ENCODE results near the gene FARS2. TPM values are rescaled to one million over a fixed set of nuclear protein-coding genes. Genes with fewer than 3 reads are reported as not detected.

The FARS2 gene
- total RNA-seq, 1 donor from 2014 or later = 16.5 TPM

DNA sequence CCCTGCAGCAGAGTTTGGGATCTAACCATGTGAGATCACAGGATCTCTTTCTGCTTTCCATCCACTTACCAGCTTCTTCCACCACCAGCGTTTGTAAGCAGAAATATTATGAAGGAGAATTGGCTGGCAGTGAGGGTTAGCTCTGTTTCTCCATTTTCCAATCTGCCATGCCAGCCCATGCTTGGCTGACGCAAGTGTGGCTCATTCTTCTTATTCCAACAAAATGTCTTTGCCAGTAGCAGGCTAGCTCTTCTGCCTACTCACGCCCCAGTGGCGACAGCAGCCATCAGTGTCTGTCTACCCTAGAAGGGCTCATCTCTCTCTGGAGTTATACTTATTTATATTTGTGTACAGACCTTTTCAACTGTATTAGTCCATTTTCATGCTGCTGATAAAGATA lies 286.2 kb downstream of the FARS2 start:
- peaks cover 0 to 10% of the 10 kb centered on the region in 2 donors for H3K36me3 ChIP-seq
- intact Hi-C loops (cut with DNase I) = no loop called here
- no peaks in the 10 kb centered on the region for H3K4me1 ChIP-seq
- no peaks in the 10 kb centered on the region for H3K27me3 ChIP-seq
- no peak for DNase-seq (ENCODE audit: extremely low spot score in 2 of 2)
- TF ChIP-seq POLR2A (IDR thresholded peaks at IDR 0.05) (no peak), POLR2AphosphoS5 (IDR thresholded peaks at IDR 0.05; ENCODE audit: insufficient read depth in 1 of 2, low read depth in 1 of 2) (no peak)
- TF ChIP-seq, protein P1, sequence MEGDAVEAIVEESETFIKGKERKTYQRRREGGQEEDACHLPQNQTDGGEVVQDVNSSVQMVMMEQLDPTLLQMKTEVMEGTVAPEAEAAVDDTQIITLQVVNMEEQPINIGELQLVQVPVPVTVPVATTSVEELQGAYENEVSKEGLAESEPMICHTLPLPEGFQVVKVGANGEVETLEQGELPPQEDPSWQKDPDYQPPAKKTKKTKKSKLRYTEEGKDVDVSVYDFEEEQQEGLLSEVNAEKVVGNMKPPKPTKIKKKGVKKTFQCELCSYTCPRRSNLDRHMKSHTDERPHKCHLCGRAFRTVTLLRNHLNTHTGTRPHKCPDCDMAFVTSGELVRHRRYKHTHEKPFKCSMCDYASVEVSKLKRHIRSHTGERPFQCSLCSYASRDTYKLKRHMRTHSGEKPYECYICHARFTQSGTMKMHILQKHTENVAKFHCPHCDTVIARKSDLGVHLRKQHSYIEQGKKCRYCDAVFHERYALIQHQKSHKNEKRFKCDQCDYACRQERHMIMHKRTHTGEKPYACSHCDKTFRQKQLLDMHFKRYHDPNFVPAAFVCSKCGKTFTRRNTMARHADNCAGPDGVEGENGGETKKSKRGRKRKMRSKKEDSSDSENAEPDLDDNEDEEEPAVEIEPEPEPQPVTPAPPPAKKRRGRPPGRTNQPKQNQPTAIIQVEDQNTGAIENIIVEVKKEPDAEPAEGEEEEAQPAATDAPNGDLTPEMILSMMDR (IDR thresholded peaks at IDR 0.05) = no peak
- no peak overlapping the region for H3K4me3 ChIP-seq
- peaks cover 4% of the 10 kb centered on the region for H3K9me3 ChIP-seq
- H3K27ac ChIP-seq = no peak overlapping the region

DNA sequence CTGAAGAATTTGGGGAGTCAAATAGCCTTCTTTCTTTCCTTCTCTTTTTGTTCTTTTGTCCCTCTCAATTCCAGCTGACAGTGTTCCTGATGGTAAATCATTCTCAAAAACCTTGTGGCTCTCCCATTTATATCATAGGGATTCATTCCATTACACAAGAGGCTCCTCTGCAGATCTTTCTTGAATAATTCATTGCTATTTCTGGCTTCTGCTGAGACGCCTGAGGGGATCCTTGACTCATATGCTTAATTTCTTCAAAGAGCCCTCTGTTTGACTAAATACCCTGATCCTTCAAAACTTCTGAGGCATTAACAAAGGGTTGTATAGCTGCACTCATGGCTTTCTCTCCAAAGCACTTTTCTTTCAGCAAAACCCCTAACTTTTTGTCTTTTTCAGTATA lies 289.3 kb downstream of the FARS2 start:
- Histone ChIP-seq H3K4me1 (no peaks in the 10 kb centered on the region), H3K27me3 (no peaks in the 10 kb centered on the region), H3K9me3 (peaks cover 4% of the 10 kb centered on the region), H3K4me3 (no peak overlapping the region), H3K36me3 (peaks cover 0 to 10% of the 10 kb centered on the region in 2 donors), H3K27ac (no peak overlapping the region)
- TF ChIP-seq, protein P1 (IDR thresholded peaks at IDR 0.05) = no peak
- TF ChIP-seq POLR2AphosphoS5 (IDR thresholded peaks at IDR 0.05; ENCODE audit: insufficient read depth in 1 of 2, low read depth in 1 of 2) (no peak), POLR2A (IDR thresholded peaks at IDR 0.05) (no peak)
- DNase-seq (ENCODE audit: extremely low spot score in 2 of 2) = no peak
- intact Hi-C loops (cut with DNase I) = no loop called here

DNA sequence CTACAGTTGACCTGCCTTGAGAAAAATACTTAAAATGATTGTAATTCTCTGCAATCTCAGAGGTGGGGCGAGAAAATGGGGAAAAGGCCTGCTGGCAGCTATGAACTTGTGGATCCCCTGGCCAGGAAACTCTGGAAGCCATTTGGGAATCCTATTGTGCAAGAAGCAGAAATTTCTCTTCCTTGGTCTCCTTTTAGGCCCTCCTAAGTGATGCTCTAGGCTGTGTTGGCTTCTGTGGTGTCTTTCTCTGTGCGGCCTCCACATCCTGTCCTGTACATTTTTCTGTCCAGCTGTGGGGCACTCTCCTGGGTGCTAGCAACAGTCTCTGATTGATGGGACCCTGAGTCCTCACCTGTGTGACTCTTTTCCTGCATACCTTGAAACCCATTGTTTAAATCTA lies 290.9 kb downstream of the FARS2 start:
- Histone ChIP-seq H3K9me3 (peaks cover 4% of the 10 kb centered on the region), H3K27ac (no peak overlapping the region), H3K4me1 (no peaks in the 10 kb centered on the region), H3K36me3 (no peaks in the 10 kb centered on the region), H3K4me3 (no peak overlapping the region), H3K27me3 (no peaks in the 10 kb centered on the region)
- no peak for DNase-seq (ENCODE audit: extremely low spot score in 2 of 2)
- no peak for TF ChIP-seq POLR2AphosphoS5 (IDR thresholded peaks at IDR 0.05; ENCODE audit: insufficient read depth in 1 of 2, low read depth in 1 of 2)
- TF ChIP-seq, protein P1 (IDR thresholded peaks at IDR 0.05) = no peak
- no peak for TF ChIP-seq POLR2A (IDR thresholded peaks at IDR 0.05)
- intact Hi-C loops (cut with DNase I) = no loop called here

DNA sequence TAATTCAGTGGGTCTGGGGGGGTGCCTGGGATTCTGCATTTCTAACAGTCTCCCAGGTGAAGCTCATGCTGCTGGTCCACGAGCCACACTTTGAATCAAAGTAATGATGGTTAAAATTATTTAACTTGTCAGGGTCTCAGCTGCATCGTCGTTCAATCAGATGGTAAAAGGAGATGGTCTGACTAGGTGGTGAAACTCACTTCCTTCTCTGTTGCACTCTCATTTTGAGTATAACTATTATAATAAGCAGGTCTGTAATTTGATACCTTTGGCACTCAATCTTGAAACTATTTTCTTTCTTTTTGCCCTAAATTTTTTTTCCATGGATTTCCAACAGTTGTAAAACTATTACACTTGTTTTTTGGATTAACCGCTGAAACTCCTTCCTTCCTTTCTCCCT lies 292.5 kb downstream of the FARS2 start:
- intact Hi-C loops (cut with DNase I) = no loop called here
- Histone ChIP-seq H3K27ac (no peak overlapping the region), H3K36me3 (no peaks in the 10 kb centered on the region), H3K9me3 (peaks cover 4% of the 10 kb centered on the region), H3K4me3 (no peak overlapping the region), H3K4me1 (no peaks in the 10 kb centered on the region), H3K27me3 (no peaks in the 10 kb centered on the region)
- no peak for DNase-seq (ENCODE audit: extremely low spot score in 2 of 2)
- TF ChIP-seq POLR2A (IDR thresholded peaks at IDR 0.05) = no peak

DNA sequence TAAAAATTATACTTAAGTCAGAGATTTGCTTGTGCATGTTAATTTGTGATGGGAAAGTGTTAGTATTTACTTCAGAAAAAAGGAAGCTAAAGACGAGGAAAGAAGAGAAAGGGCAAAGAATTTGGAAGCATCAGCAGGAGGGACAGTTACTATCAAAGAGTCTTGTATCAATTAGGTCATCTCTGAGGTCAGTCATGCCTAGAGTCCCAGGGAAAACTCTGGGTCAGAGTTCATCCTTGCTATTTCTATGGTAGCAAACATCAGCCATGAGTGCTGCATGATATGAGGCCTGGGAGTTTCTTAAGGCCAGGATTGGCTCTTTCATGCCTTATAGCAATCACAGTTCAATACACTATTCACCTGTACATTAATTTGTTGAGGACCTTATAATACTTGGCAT lies 292.9 kb downstream of the FARS2 start:
- TF ChIP-seq POLR2AphosphoS5 (IDR thresholded peaks at IDR 0.05; ENCODE audit: insufficient read depth in 1 of 2, low read depth in 1 of 2) = no peak
- TF ChIP-seq, protein P1 (IDR thresholded peaks at IDR 0.05) = no peak
- no peak for TF ChIP-seq POLR2A (IDR thresholded peaks at IDR 0.05)
- H3K36me3 ChIP-seq = no peaks in the 10 kb centered on the region
- no peak overlapping the region for H3K27ac ChIP-seq
- peaks cover 4% of the 10 kb centered on the region for H3K9me3 ChIP-seq
- DNase-seq (ENCODE audit: extremely low spot score in 2 of 2) = no peak
- no peak overlapping the region for H3K4me3 ChIP-seq
- no peaks in the 10 kb centered on the region for H3K4me1 ChIP-seq
- H3K27me3 ChIP-seq = no peaks in the 10 kb centered on the region
- intact Hi-C loops (cut with DNase I) = no loop called here

DNA sequence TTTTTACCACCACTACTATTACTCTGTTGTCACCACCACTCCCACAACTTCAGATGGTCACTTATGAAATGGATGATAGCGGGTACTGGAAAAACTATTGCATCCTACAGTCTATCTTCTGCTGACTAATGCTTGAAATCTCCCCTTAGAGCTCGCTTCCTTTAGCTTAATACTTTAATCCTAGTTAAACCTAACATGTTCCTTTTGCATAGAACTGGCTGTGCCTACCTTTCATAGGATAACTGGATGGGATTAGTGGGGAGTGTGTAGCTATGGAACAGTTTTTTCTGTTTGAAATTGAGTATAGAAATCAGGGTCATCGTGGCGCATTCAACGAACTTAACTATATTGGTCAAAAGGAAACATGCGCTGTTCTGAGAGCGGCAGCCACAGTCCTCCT lies 294.7 kb downstream of the FARS2 start:
- DNase-seq (ENCODE audit: extremely low spot score in 2 of 2) = no peak
- intact Hi-C loops (cut with DNase I) = no loop called here
- no peak overlapping the region for H3K27ac ChIP-seq
- no peaks in the 10 kb centered on the region for H3K27me3 ChIP-seq
- TF ChIP-seq, protein P1 (IDR thresholded peaks at IDR 0.05) = no peak
- no peak for TF ChIP-seq POLR2AphosphoS5 (IDR thresholded peaks at IDR 0.05; ENCODE audit: insufficient read depth in 1 of 2, low read depth in 1 of 2)
- TF ChIP-seq POLR2A (IDR thresholded peaks at IDR 0.05) = no peak
- no peaks in the 10 kb centered on the region for H3K36me3 ChIP-seq
- H3K9me3 ChIP-seq = no peaks in the 10 kb centered on the region
- no peaks in the 10 kb centered on the region for H3K4me1 ChIP-seq
- no peak overlapping the region for H3K4me3 ChIP-seq

Data from vagina (tissue), 2 donors.